Measurements from ENCODE around the gene DIP2A. TPM values are rescaled to one million over a fixed set of nuclear protein-coding genes. Genes with fewer than 3 reads are reported as not detected.

The DIP2A gene

DNA sequence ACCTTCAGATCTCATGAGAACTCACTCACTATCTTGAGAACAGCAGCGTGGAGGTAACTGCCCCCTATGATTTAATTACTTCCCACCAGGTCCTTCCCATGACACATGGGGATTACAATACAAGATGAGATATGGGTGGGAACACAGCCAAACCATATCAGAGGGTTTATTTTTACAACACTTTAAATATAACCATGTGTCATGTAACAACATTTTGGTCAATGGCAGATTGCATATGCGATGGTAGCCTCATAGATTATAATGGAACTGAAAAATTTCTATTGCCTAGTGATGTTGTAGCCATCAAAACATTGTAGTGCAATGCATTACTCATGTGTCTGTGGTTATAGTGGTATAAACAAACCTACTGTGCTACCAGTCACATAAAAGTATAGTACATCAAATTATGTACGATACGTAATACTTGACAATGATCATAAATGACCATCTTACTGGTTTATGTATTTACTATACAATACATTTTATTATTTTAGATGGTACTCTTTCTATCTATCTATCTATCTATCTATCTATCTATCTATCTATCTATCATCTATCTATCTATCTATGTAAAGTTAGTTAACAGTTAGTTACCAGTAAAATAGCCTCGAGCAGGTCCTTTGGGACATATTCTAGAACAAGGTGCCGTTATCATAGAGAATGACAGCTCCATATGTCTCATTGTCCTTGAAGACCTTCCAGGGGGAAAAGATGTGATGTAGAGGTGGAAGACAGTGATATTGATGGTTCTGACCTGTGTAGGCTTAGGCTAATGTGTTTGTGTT is 158.8 kb downstream of the DIP2A start:
- H2AFZ ChIP-seq (ENCODE audit: low read length) = no peak overlapping the region
- no peaks in the 10 kb centered on the region for H3K27me3 ChIP-seq (ENCODE audit: control insufficient read depth in 3 of 3, insufficient read depth in 3 of 3, low read depth in 1 of 3, low read length in 3 of 3)
- H2AK5ac ChIP-seq (ENCODE audit: low read depth, low read length) = no peak overlapping the region
- no peak overlapping the region for H3K9ac ChIP-seq (ENCODE audit: low read depth, low read length, poor library complexity)
- no peak overlapping the region for H3K14ac ChIP-seq (ENCODE audit: low read length)
- H2BK12ac ChIP-seq (ENCODE audit: low read length) = no peak overlapping the region
- no peak for DNase-seq (ENCODE audit: low spot score)
- H2BK120ac ChIP-seq (ENCODE audit: low read depth, low read length) = no peak overlapping the region
- no peak overlapping the region for H2BK15ac ChIP-seq (ENCODE audit: low read length)
- H3K23ac ChIP-seq (ENCODE audit: low read depth, low read length, poor library complexity) = no peak overlapping the region
- no peak overlapping the region for H3K27ac ChIP-seq (replicated peaks; ENCODE audit: low read length)
- H3K4me1 ChIP-seq (ENCODE audit: control insufficient read depth in 2 of 2, insufficient read depth in 1 of 2, low read depth in 1 of 2, low read length in 2 of 2) = peaks cover 11 to 16% of the 10 kb centered on the region in 2 donors
- no peaks in the 10 kb centered on the region for H3K36me3 ChIP-seq (replicated peaks in 1 of 2; ENCODE audit: control insufficient read depth in 2 of 2, insufficient read depth in 2 of 2, low read length in 2 of 2)
- H3K4me2 ChIP-seq (ENCODE audit: insufficient read depth, low read length, poor library complexity, severe bottlenecking) = no peak overlapping the region
- WGBS, 2 donors (ENCODE audit: extremely low coverage in 2 of 2, insufficient read length in 2 of 2, insufficient replicate concordance in 1 of 2) = no CpG with 5 or more reads among the region's 6 CpGs
- no peak overlapping the region for H2BK5ac ChIP-seq (ENCODE audit: low read length)
- no peak overlapping the region for H3K4ac ChIP-seq (ENCODE audit: low read length)
- H4K8ac ChIP-seq (ENCODE audit: low read depth, low read length) = no peak overlapping the region
- H3K18ac ChIP-seq (ENCODE audit: low read length) = no peak overlapping the region
- H3K79me1 ChIP-seq (ENCODE audit: low read depth, low read length) = no peaks in the 10 kb centered on the region
- no peak overlapping the region for H3K4me3 ChIP-seq (ENCODE audit: low read length in 2 of 2)
- no peak overlapping the region for H4K91ac ChIP-seq (ENCODE audit: low read depth, low read length, poor library complexity)
- peaks cover 2 to 36% of the 10 kb centered on the region in 2 donors for H3K9me3 ChIP-seq (replicated peaks in 1 of 2; ENCODE audit: control insufficient read depth in 2 of 2, insufficient read depth in 1 of 2, low read depth in 1 of 2, low read length in 2 of 2)

DNA sequence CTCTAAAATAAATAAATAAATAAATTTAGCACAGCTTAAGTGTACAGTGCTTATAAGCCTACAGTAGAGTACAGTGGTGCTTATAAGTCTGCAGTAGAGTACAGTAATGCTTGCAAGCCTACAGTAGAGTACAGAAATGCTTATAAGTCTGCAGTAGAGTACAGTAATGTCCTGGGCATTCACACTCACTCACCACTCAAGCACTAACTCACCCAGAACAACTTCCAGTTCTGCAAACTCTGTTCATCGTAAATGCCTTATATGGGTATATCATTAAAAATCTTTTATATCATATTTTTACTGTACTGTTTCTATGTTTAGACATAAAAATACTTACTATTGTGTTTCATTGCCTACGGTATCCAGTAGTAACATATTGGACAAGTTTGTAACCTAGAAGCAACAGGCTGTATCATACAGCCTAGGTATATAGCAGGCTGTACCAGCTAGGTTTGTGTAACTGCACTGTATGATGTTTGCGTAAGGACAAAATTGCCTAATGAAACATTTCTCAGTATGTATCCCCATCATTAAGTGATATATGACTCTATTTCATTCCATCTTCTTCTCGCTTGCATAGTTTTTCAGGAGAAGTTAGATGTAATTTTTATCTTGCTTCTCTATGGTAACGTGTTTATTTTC is 160.2 kb downstream of the DIP2A start:
- Histone ChIP-seq H3K9me3 (replicated peaks in 1 of 2; ENCODE audit: control insufficient read depth in 2 of 2, insufficient read depth in 1 of 2, low read depth in 1 of 2, low read length in 2 of 2) (peaks cover 2 to 31% of the 10 kb centered on the region in 2 donors), H2BK15ac (ENCODE audit: low read length) (no peak overlapping the region), H3K4ac (ENCODE audit: low read length) (no peak overlapping the region), H3K4me2 (ENCODE audit: insufficient read depth, low read length, poor library complexity, severe bottlenecking) (no peak overlapping the region), H3K9ac (ENCODE audit: low read depth, low read length, poor library complexity) (no peak overlapping the region), H2BK120ac (ENCODE audit: low read depth, low read length) (no peak overlapping the region), H3K18ac (ENCODE audit: low read length) (no peak overlapping the region), H2BK12ac (ENCODE audit: low read length) (no peak overlapping the region), H2BK5ac (ENCODE audit: low read length) (no peak overlapping the region), H3K4me1 (ENCODE audit: control insufficient read depth in 2 of 2, insufficient read depth in 1 of 2, low read depth in 1 of 2, low read length in 2 of 2) (peaks cover 13 to 21% of the 10 kb centered on the region in 2 donors), H3K27ac (replicated peaks; ENCODE audit: low read length) (no peak overlapping the region), H3K23ac (ENCODE audit: low read depth, low read length, poor library complexity) (no peak overlapping the region), H2AK5ac (ENCODE audit: low read depth, low read length) (no peak overlapping the region), H3K4me3 (ENCODE audit: low read length in 2 of 2) (no peak overlapping the region), H2AFZ (ENCODE audit: low read length) (no peak overlapping the region), H3K27me3 (ENCODE audit: control insufficient read depth in 3 of 3, insufficient read depth in 3 of 3, low read depth in 1 of 3, low read length in 3 of 3) (no peaks in the 10 kb centered on the region), H3K79me1 (ENCODE audit: low read depth, low read length) (no peaks in the 10 kb centered on the region), H3K36me3 (replicated peaks in 1 of 2; ENCODE audit: control insufficient read depth in 2 of 2, insufficient read depth in 2 of 2, low read length in 2 of 2) (no peaks in the 10 kb centered on the region), H3K14ac (ENCODE audit: low read length) (no peak overlapping the region), H4K91ac (ENCODE audit: low read depth, low read length, poor library complexity) (no peak overlapping the region), H4K8ac (ENCODE audit: low read depth, low read length) (no peak overlapping the region)
- no CpG with 5 or more reads among the region's 5 CpGs for WGBS, 2 donors (ENCODE audit: extremely low coverage in 2 of 2, insufficient read length in 2 of 2, insufficient replicate concordance in 1 of 2)
- DNase-seq (ENCODE audit: low spot score) = no peak

Small RNAs within 50 kb of the gene (small RNA-seq; reads per million reads assigned to genes)
- gene RNU6-396P (ENCODE audit: insufficient read depth) = not detected

All from neuronal stem cell (in vitro differentiated cells).